Measurements from ENCODE around the gene GGCT.

GGCT gene

GRCh38 chr7:30463405-30464145 lies 41.1 kb downstream of the GGCT start:
- peak overlapping the region; percentile 76 for H2AFZ ChIP-seq
- no peak for TF ChIP-seq CTCF (IDR thresholded peaks at IDR 0.05)
- H3K4me1 ChIP-seq: peaks cover 27% of the 10 kb centered on the region
- no peaks in the 10 kb centered on the region for H3K36me3 ChIP-seq (ENCODE audit: control insufficient read depth, insufficient read depth, low read length)
- H3K4me3 ChIP-seq (ENCODE audit: low read depth, low read length): no peak overlapping the region
- H3K9ac ChIP-seq: no peak overlapping the region
- peak overlapping the region; percentile 66 for H3K27ac ChIP-seq
- peaks cover 4% of the 10 kb centered on the region for H3K79me2 ChIP-seq
- H3K4me2 ChIP-seq (ENCODE audit: low read length): no peak overlapping the region
- H3K27me3 ChIP-seq (ENCODE audit: control insufficient read depth, insufficient read depth, low read length): no peaks in the 10 kb centered on the region
- H3K9me3 ChIP-seq (ENCODE audit: control insufficient read depth, low read length): no peaks in the 10 kb centered on the region

DNA sequence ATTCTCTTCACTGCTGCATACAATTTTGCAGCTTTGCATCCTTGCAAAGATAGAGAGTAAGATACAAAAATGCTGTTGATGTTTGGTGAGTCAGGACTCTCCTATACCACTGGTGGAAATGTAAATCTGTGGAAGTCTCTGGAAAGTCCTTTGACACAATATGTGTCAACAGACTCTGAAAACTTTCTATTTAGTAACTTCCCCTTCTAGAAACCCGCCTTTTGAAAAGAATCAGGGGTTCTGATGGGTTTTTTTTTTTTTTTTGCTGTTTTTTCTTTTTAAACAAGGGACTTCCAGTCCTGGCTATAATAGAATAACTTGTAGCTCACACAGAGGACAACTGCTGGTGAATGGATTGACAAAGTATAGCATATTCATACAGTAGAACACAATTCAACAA lies 42.5 kb downstream of the GGCT start:
- Histone ChIP-seq H3K9me3 (ENCODE audit: control insufficient read depth, low read length) (no peaks in the 10 kb centered on the region), H3K4me1 (peaks cover 25% of the 10 kb centered on the region), H3K4me2 (ENCODE audit: low read length) (no peak overlapping the region), H3K27ac (no peak overlapping the region), H2AFZ (no peak overlapping the region), H3K36me3 (ENCODE audit: control insufficient read depth, insufficient read depth, low read length) (no peaks in the 10 kb centered on the region), H3K79me2 (peaks cover 4% of the 10 kb centered on the region), H3K4me3 (ENCODE audit: low read depth, low read length) (no peak overlapping the region), H3K9ac (no peak overlapping the region), H3K27me3 (ENCODE audit: control insufficient read depth, insufficient read depth, low read length) (no peaks in the 10 kb centered on the region)
- TF ChIP-seq CTCF (IDR thresholded peaks at IDR 0.05): no peak

- Histone ChIP-seq H3K4me2 (ENCODE audit: low read length) (no peak overlapping the region), H3K27ac (no peak overlapping the region), H3K79me2 (peaks cover 4% of the 10 kb centered on the region), H3K4me1 (peaks cover 16% of the 10 kb centered on the region), H3K4me3 (ENCODE audit: low read depth, low read length) (no peak overlapping the region), H3K9me3 (ENCODE audit: control insufficient read depth, low read length) (no peaks in the 10 kb centered on the region), H3K27me3 (ENCODE audit: control insufficient read depth, insufficient read depth, low read length) (no peaks in the 10 kb centered on the region), H2AFZ (no peak overlapping the region), H3K9ac (no peak overlapping the region), H3K36me3 (ENCODE audit: control insufficient read depth, insufficient read depth, low read length) (no peaks in the 10 kb centered on the region)
- TF ChIP-seq CTCF (IDR thresholded peaks at IDR 0.05): no peak
These were observed 44.4 kb downstream of the GGCT start for GRCh38 chr7:30460246-30460633.

DNA sequence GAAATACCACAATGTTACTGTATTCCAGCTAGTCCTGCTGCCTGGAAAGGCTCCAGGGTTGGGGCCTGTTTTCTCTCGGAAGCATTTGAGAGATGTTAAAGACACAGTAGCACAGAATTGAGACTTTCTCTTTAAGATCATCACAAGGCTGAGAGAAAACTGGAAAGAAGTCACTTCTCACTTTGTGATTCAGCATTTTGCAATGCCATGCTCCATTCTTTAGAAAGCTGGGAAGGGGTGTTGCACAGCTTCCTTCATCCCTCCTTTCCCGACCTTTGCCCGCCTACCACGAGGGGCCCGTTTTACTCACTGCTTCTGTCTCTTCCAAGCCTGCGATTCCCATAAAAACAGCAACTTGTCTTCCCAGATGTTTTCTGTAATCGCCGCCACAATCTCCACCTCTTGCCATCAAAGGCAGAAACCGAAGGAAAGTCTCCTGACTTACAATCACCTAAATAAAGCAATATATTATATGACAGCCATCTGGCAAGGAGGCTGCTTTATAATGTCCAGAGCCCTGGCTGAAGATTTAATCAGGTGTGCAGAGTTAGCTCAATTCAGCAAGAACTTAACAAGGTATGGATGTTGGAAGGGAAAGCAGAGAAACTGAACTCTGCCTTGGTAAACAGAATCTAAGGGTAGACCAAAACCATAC lies 44.9 kb downstream of the GGCT start:
- H3K4me3 ChIP-seq (ENCODE audit: low read depth, low read length): no peak overlapping the region
- H3K9ac ChIP-seq: no peak overlapping the region
- no peaks in the 10 kb centered on the region for H3K9me3 ChIP-seq (ENCODE audit: control insufficient read depth, low read length)
- H3K27ac ChIP-seq: no peak overlapping the region
- H3K79me2 ChIP-seq: peaks cover 4% of the 10 kb centered on the region
- no peak overlapping the region for H3K4me2 ChIP-seq (ENCODE audit: low read length)
- H3K27me3 ChIP-seq (ENCODE audit: control insufficient read depth, insufficient read depth, low read length): no peaks in the 10 kb centered on the region
- TF ChIP-seq CTCF (IDR thresholded peaks at IDR 0.05): no peak
- no peak overlapping the region for H2AFZ ChIP-seq
- H3K4me1 ChIP-seq: peaks cover 12% of the 10 kb centered on the region
- H3K36me3 ChIP-seq (ENCODE audit: control insufficient read depth, insufficient read depth, low read length): no peaks in the 10 kb centered on the region
